Stimulated activated CD8-positive, alpha-beta memory T cell treated with anti-CD3 and anti-CD28 coated beads, Interleukin-4, amount 100 ng/mL, for 48 hours (primary cell): ENCODE data around the gene CFAP99.
"Not testable (repeated sequence)": the region's sequence is repeated elsewhere in the genome, so short reads cannot be mapped to it uniquely, and the experiment has no call there.

Experiments used
- DNase-seq: peaks from one replicate; pipeline ENCODE4 v3.0.0-alpha.2; 2020

CFAP99 gene

GRCh38 chr4:2449511-2450392 lies 31.0 kb downstream of the CFAP99 start:
- no peak for DNase-seq

- no peak for DNase-seq
These were observed 31.8 kb downstream of the CFAP99 start for GRCh38 chr4:2450394-2451035.

DNA sequence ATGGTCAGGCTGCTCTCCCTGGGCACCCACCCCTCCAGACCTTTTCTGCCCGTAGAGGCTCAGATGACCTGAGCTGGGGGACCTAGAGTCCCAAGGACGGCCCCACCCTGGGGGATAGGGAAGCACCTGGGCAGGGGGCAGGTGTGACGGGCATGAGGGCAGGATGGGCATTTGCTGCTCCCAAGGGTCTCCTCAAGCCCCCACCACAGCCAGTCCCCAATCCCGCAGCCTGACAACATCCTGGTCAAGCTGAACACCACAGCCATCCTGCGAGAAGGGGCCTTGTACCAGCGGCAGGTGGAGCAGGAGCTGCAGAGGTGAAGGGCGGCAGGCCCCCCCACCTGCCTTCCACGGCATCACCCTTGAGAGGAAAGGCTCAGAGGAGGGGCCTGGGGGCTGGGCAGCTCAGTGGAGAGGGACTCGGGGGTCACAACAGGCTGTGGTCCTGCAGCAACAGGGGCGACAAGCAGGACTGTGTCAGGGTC lies 32.3 kb downstream of the CFAP99 start:
- DNase-seq, result no peak

DNA sequence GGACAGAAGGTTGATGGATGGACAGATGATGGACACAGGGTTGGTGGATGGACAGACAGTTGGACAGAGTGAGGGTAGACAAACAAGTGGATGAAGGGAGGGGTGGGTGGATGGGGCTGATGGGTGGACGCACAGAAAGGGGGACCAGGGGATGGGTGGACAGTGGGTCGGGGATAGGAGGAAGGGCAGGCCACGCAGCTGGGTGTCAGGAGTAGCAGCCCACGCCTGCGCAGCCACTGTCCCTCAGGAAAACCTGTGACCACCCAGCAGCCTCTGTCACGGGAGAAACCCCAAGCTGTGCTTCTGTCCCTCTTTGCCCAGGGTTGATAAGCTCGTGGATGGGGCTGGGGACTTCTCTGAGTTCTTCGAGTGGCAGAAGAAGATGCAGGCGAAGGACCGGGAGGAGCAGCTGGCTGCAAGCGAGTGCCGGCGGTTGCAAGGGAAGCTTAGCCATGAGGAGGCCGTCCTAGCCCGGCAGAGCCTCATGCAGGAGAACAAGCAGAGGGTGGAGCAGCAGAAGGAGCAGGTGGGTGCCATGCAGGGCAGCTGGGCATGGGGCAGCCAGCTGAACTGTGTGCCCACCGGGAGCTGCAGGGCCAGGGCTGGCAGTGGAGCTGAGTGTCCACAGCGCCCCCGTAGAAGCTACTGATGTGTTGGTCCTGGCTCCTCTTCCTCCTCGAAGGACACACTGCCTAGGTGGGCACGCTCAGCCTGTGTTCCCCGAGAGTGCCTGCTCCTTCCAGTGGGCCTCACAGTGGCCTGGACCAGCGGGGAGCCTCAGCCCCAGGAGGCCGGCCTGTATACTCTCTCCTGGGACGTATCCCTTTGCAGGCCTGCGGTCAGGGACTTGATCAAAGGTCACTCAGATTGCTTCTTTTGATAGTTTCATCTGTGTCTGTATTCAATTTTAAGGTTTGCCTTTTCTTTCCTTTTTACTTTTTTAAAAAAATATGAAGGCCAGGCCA lies 33.3 kb downstream of the CFAP99 start:
- no peak for DNase-seq

DNA sequence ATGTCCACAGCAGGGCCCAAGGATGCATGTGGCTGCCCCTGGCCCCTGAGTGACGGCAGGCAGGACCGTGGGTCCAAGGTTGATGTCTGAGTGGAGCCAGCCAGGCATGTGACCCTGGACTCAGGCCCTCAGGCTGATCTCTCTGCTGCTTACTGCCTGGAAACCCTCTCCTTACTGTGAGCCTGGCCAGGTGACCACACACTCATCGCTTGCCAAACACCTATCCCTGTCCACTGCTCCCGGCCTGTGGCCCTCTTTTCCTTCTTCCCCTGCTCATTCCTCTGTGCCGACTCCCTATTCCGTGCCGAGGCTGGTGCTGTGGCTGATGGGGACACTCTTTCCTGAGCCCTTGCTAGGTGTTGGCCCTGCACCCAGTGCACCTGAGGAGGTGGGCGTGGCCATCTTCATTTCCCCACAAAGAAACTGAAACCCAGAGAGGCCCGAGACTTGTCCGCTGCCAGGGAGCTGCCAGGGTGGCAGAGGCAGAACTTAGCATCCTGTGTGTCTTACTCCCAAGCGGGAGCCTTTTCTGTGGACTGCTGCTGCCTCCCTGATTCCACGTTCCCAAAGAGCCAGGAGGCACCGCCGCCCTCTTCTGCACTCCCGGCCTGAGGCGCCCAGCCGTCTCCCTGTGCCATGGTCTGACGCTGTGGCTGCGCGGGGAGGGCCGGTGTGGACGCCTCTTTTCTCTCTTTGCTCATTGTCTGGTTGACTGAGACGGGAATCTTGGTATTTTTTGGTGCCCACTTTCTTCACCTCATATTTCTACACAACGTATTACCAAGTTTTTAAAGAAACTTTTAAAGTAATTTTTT lies 38.9 kb downstream of the CFAP99 start:
- no peak for DNase-seq

- DNase-seq, result no peak
These were observed 40.1 kb downstream of the CFAP99 start for GRCh38 chr4:2458546-2459491.

GRCh38 chr4:2459589-2460349 lies 41.0 kb downstream of the CFAP99 start:
- no peak for DNase-seq

DNA sequence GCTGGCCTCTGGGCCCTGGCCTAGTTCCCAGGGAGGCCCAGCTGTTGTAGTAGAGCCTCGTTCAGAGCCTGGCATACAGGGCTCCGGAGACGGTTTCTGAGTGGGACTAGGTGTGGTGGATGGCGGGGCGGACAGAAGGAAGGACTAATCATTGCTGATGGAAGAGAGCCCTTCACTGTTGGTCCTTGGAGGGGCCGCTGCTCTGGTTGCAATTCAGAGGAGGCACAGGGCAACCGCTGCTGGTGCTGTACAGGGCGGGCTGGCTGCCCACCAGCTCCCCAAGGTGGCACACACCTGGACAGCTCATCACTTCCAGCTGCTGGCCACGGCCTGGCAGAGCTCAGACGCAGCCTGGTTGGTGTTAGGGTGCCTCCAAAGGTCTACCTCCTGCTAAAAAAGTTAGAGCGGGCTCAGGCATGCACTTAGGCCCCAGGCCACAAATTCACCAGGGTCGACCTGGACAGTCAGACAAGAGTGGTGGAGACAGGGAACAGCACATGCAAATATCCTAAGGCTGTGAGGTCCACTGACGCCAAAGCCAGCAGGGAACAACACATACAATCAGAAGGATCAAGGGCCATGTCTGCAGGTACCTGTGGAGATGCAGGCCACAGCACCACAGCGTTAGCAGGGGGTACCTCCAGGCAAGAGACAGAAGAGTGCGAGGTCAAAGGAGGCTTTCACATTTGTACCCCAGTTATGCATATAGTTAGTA lies 42.6 kb downstream of the CFAP99 start:
- DNase-seq, result no peak

GRCh38 chr4:2462218-2462991 lies 43.6 kb downstream of the CFAP99 start:
- peak; percentile 63 for DNase-seq

GRCh38 chr4:2462992-2463762 lies 44.4 kb downstream of the CFAP99 start:
- no peak for DNase-seq

- DNase-seq, result no peak
These were observed 46.3 kb downstream of the CFAP99 start for GRCh38 chr4:2465032-2465431.

DNA sequence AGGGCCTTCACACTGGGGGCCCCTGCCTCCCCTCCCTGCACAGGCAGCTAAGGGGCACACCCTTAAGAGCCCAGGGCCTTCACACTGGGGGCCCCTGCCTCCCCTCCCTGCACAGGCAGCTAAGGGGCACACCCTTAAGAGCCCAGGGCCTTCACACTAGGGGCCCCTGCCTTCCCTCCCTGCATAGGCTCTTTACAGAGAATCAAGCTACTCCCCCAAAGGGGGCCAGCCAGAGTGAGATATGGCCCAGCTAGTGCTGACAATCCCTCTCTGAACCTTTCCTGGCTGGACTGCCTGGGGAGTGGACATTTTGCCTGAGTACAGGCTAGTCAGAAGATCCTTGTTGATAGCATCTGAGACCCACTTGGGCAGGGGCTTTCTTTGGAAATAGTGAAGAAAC lies 46.8 kb downstream of the CFAP99 start:
- not testable (repeated sequence) for DNase-seq

- peak; percentile 96 for DNase-seq
These were observed 49.9 kb downstream of the CFAP99 start, which contains the start of gene RNF4 for GRCh38 chr4:2468456-2469191. RNF4 (plus strand) TSS chr4:2469106; CDS start chr4:2490494, 21,388 bp downstream.

- DNase-seq, result peak; percentile 84
These were observed 50.6 kb downstream of the CFAP99 start for GRCh38 chr4:2469192-2469984.

GRCh38 chr4:2470791-2471190 lies 52.0 kb downstream of the CFAP99 start:
- DNase-seq, result no peak

DNA sequence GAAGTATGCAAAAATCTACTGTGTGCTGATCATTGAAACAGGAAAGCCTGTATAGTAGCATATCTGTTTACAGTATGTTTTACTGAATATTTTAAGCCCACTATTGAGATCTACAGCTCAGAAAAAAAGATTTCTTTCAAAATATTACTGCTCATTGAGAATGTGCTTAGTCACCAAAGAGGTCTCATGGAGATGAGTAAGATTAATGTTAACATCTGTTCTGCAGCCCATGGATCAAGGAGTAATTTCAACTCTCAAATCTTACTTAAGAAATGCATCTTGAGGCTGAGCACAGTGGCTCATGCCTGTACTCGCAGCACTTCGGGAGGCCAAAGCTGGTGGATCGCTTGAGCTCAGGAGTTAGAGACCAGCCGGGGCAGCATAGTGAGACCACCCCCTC lies 53.4 kb downstream of the CFAP99 start:
- DNase-seq, result no peak
